GM19452 (cell line): ENCODE results near the gene RER1.

Experiments used
- ATAC-seq: cut with Tn5 transposase; IDR thresholded peaks from one replicate; pipeline ENCODE4 v1.9.1; 2021; ENCODE audit not compliant: unreplicated experiment

RER1 gene

DNA sequence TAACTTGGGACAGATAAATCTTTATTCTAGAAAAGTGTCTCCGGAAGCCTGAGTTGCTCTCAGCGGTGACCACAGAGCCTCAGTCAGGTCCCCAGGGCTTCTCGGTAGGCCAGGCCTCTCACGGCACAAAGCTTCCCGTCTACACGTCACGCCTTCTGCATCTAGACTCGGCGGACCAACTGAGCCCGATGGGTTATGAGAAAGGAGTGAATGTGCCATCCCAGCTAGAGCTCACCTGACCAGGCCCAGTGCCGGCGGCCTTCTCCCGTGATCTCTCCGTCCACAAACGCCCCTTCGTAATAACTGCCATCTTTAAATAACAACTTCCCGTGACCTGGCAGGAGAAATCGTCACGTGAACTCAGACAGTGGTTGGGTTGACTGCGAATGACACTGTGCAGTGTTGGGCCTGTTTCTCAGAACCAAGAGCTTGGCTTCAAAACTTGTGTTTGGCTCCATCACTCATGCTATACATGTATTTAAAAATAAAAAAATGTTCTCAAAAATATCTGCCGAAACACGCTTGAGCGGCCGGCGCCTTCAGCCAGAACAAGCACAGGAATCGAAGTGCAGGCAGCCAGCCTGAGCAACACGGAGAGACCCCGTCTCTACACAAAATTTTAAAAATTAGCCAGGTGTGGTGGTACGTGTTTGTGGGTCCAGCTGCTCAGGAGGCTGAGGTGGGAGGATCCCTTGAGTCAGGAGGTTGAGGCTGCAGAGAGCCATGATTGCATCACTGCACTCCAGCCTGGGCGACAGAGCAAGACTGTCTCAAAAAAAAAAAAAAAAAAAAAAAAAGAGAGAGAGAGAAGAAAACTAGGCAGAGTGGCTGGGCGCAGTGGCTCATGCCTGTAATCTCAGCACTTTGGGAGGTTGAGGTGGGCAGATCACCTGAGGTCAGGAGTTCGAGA lies 3.4 kb upstream of the RER1 start:
- no peak for ATAC-seq

DNA sequence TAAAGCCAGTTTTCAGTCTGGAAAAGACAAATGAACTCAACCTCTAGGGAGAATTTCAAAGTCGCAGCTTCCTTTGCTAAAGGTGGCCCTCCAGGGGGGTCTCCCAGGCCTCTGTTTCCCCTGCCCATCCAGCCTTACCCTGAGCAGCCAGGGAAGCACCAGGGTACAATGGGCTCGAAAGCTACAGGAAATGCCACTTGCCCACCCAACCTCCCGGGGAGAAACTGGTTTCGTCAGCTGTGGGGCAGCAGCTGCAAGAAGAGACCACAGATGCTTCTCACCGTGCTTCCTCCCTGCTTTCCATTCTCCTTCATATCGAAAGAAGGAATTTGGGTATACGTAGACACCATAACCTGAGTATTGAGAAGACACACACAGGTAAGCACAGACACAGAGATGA lies 2.0 kb upstream of the RER1 start:
- ATAC-seq, result no peak

DNA sequence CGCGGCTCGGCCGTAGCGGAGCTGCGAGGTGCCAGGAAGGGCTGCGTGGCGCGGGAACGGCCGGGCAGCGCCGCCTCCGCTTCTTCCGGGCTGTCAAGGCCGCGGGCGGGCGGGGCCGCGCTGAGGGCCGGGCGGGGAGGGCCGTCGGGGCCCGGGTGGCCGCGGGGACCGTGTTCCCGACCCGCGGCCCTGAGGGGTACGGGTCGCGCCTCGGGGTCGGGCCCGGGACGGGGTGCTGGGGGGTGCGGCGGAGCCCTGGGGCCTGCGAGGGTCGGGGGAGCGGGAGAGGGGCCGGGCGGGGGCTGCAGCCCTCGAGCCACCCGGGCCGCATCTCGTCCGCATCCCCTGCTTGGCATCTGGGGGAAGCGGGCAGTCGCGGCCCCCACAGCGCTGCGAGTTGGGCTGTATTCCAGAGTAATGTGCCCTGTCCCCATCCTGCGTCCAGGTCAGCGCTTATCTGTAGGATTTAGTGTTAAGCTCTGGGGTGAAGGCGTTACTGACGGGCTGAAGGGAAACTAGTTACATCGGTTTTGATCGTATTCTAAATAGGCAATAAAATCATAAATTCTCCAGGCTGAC lies 379 bp downstream of the RER1 start:
- peak; percentile 26 for ATAC-seq

DNA sequence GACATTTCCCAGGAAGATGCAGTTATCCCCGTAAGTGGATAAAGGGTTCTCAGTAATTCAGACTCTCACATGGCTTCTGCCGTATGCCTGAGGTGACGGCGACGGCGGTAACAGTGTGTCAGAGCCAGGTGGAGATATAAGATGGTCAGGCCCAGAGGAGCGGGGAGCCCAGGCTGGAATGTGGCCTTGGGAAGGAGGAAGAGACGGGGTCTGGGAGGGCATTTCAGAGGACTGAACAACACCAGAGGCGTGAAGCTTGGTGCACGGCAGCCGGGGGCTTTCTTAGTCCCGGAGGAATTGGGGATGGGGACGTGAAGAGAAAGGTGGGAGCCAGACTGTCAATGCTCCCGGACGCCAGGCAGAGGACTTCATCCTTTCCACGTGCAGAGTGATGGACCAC lies 1.0 kb downstream of the RER1 start:
- no peak for ATAC-seq

DNA sequence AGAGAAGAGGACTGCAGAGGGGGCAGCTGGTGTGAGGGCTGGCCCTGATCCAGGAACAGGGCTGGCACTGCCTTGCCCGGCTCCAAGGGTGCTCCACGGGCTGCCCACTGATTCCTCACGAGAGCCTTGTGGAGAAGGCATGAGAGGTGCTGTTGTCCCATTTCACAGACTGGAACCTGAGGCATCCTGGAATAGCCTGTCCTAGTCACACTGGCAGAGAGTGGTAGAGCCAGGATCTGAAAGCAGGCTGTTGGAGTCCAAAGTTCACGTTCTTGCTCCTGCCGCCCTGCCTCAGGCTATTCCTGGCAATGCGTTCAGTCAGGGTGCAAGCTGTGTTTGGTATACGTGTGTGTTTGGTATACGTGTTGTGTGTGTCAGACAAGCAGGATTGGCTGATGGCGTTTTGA lies 1.8 kb downstream of the RER1 start:
- no peak for ATAC-seq

DNA sequence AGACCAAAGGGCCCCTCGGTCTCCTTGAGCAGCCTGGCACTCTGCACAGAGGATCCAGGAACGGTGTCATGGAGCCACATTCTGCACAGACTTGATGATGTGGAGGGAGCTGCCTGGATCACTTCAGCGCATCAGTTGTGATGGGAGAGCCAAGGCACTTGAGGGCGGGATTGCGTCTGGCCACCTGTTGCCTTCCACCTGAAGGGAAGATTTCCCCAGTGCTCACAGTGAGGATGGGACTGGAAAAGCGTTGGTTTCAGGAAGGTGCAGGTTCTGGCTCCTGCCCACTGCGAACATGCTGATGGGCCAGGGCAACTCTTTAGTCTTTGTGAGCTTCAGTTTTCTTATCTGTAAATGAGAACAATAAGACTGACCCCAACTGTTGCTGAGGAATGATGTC lies 2.6 kb downstream of the RER1 start:
- no peak for ATAC-seq

DNA sequence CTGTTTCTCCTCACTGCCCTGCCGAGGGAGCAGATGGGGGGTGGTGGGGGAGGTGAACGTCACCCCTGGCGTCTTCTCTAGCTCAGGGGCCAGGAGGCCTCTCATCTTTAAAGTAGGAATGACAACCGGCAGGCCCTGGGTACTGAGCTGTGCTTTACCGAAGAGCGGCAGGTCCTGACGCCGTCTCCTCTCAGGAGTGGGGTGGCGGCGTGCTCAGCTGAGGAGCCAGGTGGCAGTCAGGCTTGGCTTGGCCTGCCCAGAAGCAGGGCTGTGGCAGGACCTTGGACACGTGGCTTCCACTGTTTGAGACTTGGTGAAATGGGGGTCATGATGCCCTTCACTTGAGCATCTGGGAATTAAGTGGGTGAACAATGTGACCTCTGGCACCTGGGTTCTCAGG lies 3.1 kb downstream of the RER1 start:
- ATAC-seq, result no peak

DNA sequence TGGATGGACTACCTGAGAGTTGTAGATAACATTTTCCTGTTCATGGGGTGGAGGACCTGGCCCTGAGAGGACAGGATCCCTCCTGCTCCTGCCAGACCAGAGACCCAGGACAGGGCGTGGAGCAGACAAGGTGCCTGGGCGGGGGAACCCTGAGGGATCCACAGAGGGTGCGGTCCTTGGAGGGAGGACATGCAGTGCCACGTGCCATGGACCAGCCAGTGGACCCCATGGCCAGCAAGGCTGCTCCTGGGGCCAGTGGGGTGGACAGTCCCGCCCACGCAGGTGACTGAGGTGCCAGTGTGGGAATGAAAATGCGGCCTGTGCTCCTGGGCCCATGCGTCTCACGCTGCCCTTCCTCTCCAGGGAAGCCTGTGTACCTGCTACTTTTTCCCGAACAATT lies 3.6 kb downstream of the RER1 start:
- ATAC-seq, result no peak

DNA sequence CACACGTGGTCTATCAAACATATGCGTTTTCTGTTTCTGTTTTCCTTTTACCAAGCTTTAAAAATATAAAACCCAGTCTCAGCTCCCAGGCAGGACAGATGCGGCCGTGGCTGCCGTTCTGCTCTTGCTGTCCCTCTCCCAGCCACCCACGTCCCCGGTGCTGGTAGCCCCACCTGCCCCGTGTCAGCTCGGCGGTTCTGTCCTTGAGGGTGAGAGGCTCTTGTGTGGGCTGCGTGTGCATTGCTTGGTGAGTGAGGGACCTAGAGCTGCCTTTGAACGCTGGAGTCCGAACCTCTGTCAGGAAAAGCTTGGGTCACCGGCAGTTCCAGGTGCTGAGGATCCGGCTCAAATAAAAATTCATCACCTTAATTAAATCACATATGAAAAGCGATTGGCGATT lies 4.4 kb downstream of the RER1 start:
- ATAC-seq, result no peak

DNA sequence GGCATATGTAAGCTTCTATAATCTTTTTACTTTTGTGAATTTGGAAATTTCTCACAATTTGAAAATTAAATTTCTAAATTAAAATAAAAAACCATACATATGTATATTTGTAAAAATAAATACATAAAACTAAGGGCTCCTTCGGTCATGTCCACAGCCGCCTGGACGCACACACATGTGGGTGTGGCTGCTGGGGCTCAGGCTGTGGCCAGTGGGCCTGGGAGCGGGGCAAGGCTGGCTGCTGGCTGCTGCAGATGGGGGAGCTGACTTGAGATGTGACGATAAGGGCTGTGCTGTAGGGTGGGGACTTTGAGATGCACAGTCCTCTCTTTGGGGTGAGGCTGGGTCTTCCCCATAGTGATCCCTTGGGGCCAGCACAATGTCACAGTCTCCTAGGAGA lies 4.8 kb downstream of the RER1 start:
- ATAC-seq, result no peak

DNA sequence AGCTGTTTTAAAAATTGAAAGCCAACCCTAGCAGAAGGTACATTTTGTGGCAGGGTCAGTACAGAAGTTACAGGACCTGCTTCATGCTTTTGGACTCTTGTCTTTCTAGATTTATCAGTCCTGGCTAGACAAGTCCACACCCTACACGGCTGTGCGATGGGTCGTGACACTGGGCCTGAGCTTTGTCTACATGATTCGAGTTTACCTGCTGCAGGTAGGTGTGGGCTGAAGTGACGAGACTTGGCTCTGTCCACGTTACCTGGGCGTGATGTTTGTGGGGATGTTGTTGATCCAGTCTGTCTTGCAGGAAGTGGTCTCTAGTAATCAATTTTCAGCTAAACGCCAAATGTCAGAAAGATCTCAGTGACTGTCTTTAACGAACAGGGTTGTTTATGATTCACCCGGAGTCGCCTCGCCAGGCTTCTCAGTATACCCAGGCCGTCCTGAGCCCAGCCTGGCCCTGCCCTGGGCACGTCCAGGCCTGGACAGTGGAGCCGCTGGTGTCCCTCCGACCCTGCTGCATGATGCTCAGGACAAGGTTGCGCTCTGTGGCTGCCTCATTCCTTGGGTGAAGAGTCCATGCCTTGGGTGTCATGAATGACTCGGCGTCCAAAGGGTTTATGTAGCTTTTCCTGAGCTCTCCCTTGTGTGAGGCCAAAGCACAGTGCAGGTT lies 5.5 kb downstream of the RER1 start:
- ATAC-seq, result no peak

DNA sequence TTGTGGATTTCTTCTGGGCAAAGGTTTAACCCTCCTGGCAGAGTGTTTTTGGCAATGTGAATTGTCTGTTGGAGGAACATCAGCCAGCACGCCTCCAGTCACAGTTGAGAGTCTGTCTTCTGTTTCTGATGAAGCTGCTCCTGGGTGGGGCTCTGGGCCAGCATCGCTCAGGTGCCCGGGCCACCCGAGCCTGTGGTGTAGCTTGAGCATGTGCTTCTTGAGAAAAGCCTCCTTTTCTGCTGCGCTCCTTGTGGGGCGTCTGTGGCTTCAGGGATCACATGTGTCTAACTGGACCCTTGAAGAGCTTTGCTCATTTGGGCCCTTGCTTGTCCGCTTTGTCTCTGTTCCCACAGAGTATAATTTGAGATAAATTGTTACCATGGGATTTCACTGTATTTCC lies 7.2 kb downstream of the RER1 start:
- ATAC-seq, result no peak

DNA sequence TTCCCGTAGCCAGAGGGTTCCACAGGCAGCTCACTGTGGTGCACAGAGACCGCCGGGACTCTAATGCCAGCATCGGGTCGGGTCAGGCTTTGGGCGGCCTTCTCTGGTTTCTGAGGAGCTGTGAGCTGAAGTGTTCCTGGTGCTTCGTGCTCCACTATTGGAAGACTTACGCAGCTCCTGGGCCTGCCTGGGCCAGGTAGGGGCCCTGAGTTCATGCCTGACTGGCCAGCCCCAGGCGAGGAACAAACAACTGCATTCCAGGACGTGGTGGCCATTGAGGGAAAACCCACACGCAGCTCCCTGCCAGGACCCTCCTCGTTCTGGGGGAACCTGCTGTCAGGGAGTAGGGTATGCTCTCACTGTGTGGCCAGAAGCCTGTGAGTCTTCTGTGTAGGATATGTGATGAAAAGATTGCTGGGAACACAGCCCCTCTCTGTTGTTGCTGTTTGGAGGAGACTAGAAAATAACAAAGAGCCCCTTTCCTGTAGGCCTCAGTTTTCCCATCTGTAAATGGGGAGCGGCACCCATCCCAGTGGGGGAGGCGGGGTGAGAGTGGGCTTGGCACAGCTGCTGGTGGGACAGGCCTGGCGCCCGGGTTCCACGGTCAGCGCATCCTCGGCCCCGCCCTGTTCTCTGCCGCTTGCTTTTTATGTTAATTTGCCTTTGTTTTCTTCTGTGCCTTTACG lies 8.4 kb downstream of the RER1 start:
- no peak for ATAC-seq

DNA sequence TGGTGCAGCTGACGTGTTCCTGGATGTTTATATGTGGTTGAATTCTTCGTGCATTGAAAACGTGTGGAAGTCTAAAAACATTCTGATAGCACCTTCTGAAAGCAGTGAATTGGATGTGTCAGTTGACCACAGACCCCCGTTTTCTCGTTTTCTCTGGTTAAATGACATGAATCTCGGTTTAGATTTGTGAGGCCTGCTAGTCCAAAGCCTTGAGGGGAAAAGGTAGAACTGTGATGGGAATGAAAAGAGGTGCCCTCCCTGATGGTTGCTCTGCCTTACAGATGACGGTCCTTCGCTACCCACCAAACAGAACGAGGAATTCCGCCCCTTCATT lies 8.9 kb downstream of the RER1 start:
- no peak for ATAC-seq

DNA sequence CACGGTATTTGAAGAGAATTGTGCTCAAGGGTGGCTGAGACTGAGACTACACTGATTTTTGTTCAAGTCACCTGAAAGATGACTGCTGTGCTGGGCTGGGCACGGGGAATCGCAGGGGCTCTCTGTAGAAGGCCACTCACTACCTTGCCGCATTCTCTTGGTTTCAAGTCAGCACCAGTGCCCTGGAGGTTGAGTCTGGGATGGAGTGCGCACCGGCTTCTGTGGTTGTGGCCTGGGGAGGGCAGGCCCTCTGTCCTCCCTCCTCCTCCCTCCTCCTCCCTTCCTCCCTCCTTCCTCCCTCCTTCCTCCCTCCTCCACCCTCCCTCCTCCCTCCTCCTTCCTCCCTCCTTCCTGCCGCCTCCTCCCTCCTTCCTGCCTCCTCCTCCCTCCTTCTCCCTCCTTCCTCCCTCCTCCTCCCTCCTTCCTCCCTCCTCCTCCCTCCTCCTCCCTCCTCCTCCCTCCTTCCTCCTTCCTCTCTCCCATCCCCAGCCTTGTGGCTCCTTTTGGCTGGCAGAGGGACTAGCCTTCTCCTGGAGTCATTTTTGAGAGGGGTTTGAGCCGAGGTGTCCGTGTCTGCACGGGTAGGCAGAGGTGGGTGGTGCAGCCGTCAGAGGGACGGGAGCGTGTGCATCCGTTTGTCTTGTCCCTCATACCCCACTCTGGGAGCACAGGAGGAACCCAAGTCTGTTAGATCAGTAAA lies 9.5 kb downstream of the RER1 start:
- ATAC-seq, result no peak

DNA sequence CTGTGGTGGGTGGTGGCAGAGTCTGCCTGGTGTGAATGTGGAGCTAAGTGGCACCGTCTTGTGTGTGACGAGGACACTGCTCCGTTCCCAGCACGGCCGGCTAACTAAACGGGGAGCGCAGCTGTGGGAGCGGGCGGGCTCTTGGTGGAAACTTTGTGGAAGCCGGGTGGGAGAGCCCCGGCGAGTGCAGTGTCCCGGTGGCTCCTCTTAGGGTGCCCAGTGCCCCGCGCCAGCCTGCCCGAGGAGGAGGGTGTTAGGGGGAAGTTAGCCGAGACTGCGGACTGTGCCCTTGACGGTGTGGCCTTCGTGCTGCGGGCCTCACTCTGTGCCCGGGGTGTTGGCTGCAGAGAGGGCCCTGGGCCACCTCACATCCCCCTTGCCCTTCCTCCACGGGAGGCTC lies 10.8 kb downstream of the RER1 start:
- ATAC-seq, result no peak

DNA sequence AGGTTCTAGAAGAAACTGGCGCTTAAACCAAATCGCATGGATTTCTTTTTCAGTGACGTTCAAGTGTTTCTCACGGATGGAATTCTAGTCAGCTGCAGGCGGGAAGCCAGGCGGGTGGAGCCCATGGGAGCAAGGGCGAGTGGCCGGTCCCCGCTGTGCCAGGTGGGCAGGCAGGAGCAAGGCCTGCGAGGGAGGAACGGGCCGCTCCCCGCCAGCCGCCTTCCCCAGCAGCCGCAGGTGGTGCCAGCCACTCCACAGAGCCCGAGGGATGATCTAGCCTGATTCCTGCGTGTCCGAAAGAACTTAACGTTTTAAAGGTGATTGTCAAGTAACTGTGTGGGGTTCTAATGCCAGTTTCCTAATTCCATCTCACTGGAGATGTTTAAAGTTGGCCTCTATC lies 11.6 kb downstream of the RER1 start:
- no peak for ATAC-seq

DNA sequence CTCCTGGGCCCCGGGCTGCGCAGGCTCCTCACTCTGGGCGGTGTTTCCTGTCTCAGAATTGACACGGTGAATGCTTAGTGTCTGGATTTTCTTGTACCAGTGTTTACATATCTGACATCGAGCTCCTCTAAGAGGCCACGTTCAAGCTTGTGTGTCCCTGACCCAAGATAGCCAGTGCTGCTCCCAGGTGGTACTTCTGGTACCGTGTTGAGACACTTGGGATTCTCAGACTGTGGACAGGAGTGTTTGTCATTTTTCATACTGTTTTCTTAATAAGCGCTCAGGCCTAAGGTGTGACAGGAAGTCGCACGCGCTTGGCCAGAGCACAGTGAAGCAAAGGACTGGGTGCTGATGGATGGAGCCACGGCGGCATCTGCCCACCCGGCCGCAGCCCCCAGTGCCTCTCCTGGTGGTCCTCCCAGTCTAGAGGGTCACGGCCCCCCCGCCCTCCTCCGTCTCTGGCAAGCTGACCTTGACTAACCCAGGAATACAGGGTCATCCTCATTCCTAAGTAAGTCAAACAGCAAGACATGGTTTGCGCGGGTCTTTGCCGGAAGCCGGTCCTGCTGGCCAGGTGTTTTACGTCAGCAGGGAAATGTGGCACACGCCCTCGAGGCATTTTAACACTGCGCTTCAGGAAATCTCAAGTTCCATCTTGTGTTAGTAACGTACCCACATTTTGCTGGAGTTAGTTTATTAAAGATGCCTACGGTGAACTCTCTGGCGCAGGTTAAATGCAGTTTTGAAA lies 12.7 kb downstream of the RER1 start:
- ATAC-seq, result no peak

DNA sequence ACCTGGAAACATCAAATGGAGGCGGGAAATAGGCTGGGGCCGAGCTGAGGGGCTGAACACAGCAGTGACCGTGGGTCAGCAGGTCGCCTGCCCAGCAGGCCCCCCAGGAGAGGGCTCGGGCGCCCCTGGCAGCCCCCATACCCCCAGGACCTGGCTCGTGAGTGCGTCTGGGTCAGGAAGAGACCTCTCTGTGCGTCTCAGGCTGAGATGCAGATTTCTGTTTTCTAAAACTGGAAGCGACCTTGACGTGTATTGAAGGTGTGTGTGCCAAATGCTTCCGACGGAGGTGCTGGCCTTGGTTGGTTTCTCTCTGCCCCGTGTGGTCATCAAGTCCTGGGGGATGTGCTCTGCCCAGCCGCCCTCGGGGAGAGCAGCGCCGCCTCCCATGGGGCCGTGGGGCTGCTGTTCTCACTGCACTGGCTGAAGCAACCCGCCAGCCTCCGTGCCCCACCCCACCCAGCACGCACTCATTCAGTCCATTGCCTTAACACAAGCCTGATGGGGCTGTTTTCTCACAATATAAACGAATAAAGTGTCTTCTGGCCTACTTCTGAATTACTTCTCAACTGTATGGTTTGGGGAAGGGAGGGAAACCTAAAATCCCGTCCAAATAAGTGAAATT lies 13.4 kb downstream of the RER1 start:
- no peak for ATAC-seq
